GM19438 (cell line): Measurements from ENCODE around the gene MDM4.
A peak's percentile ranks its signal among the peaks of the same experiment; 100 is the strongest.
"Not testable (repeated sequence)": the region's sequence is repeated elsewhere in the genome, so short reads cannot be mapped to it uniquely, and the experiment has no call there.

ENCODE experiments used
- ATAC-seq: cut with Tn5 transposase; IDR thresholded peaks from one replicate; pipeline ENCODE4 v1.9.1; 2021; ENCODE audit warnings: low read depth; ENCODE audit not compliant: unreplicated experiment

The MDM4 gene, protein sequence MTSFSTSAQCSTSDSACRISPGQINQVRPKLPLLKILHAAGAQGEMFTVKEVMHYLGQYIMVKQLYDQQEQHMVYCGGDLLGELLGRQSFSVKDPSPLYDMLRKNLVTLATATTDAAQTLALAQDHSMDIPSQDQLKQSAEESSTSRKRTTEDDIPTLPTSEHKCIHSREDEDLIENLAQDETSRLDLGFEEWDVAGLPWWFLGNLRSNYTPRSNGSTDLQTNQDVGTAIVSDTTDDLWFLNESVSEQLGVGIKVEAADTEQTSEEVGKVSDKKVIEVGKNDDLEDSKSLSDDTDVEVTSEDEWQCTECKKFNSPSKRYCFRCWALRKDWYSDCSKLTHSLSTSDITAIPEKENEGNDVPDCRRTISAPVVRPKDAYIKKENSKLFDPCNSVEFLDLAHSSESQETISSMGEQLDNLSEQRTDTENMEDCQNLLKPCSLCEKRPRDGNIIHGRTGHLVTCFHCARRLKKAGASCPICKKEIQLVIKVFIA

DNA sequence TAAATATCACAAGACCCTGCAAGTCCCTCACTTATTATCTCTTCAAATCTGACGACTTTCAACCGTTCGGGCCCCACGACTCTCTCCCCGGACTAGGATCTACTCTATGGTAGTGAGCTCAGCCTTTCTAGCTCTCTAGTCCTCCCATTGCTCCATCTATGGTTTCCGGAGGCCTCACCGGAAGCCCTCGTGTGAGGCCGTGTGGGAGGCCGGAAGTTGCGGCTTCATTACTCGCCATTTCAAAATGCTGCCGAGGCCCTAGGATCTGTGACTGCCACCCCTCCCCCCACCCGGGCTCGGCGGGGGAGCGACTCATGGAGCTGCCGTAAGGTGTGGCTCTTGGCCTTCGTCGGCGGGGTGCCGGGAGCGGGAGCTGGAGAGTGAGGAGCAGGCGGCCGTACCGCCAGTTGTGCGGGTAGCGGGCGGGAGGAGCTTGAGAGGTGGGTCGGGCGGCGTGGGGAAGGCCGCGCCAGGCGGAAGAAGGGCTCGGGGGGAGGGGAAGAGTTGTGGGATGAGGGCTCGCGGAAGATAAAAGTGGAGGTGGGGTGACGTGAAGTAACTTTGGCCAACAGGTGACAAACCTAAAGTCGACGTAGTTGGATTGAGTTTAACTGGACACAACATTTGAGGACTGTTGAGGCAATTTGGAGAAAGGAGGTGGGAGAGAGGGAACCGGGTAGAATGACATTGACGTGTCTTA lies at the start of gene MDM4:
Gene MDM4 (plus strand): TSS at position 227 of the 700 bp plus-strand sequence. CDS start 9,113 bp downstream, outside the sequence.
- peak; percentile 71 for ATAC-seq

DNA sequence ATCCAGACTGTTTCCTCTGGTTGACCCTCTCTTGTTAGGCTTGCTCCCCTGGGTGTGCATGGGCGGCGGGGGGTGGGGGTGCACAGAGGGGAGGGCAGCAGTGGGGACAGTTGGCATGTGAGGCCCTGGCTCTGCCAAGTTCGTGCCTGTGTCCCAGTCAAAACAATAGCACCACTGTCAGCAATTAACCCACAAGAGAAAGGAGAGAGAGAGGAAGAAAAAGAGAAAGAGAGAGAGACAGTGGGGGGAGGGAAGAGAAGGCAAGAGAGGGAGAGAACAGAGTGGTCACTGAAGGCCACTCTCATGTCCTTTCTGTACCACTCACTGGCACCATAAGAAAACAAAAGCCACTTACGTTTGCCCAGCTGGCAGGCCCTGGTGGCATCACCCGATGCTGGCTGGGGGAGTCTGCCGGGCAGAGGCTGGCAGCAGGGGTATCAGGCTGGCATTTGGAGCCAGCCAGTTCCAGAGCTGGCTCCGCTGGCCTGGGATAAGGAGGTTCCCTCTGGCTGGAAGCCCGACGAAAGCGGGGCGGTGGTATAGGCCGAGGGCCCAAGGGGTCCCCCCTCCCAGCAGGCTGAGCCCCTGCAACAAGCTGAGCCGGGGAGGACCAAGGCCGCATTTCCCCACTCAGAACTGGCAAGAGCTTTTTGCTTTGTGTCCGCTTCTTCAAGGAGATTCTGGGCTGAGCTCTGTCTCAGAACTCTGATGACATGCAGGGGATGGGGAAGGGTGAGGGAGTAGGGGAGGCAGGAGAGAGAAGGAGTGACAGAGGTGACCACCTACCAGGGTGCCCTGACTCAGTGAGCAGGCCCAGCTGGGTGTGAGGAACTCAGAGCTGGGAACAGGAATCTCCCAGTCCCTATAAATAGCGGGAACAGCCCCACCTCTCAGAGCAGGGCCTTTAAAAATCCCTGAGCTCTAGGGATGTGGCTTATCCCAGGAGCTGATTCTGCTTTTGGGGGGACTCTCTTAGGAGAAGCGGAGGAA lies 49.5 kb upstream of the MDM4 start:
- no peak for ATAC-seq

DNA sequence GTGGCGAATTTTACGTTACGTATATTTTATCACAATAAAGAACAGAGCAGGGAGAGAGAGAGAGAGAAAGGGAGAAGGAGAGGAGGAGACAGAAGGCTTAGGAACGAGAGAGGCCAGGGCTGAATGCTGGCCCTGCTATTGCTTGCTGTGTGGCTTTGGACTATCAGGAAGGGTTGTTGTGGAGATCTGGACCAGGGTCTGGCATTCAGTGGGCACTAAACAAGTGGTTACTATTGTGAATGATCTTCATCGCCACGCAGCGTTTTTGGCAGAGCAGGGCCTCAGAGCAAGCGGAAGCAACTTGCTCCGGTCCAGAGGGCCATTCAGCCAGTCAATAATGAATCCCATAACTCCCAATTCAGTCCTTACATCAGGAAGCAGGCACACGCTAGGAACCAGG lies 48.0 kb upstream of the MDM4 start:
- no peak for ATAC-seq

DNA sequence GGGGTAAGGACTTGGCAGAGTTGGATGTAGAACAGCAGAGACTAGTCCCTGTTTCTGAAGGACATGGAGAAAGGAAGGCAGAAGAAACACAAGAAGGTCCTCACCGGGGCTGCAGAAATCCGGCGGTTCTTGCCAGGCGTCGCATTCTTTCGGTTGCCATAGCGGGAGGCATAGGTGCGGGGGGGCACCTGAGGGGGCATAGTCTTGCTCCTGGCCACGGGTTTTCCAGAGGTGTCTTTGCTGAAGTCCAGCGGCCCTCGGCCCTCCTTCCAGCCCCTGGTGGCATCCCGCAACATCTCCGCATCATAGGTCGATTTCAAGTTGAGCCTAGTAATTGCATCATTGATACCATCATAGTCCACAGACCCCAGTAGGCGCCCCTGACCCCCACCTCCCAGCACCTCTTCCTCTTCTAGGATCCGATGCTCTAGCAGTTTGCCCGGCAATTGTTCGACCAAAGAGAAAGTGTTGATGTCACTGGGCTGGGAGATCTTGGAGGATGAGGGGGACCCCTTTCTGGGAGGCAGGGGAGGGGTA lies 47.4 kb upstream of the MDM4 start:
- ATAC-seq: no peak

DNA sequence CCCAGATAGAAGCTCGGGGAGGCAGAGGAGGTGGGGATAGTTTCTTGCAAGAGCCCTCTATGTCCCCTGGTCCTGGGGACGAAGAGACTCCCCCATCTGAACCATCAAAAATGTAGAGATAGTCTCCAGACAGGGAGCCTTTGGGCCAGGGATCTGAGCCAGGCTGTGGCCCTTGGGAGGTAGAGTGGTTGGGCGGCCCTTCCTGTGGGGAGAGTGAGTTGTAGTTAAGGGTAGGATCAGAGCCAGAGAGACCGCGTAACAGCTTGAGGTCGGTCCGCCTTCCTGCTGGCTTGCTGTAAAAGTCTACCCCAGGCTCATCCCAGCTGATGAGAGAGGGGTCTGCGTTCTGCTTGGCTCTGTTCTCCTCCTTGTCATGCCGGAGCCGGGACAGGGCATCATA lies 46.9 kb upstream of the MDM4 start:
- no peak for ATAC-seq

DNA sequence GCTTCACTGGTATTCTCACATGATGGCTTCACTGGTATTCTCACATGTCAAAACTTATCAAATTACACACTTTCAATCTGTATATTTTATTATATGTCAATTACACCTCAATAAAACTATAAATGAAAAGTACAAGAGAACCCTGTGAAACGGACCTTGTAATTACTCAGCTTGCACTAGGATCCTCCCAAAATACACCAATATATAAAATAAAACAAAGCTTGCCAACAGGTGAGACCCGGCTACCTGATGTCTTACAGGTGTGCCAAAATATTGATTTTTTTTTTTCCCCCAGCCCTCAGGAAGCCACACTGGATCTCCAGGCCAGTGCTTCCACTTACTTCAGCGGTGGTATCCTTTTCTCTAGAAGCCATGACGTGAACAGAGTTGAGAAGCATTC lies 44.5 kb upstream of the MDM4 start:
- ATAC-seq: no peak

DNA sequence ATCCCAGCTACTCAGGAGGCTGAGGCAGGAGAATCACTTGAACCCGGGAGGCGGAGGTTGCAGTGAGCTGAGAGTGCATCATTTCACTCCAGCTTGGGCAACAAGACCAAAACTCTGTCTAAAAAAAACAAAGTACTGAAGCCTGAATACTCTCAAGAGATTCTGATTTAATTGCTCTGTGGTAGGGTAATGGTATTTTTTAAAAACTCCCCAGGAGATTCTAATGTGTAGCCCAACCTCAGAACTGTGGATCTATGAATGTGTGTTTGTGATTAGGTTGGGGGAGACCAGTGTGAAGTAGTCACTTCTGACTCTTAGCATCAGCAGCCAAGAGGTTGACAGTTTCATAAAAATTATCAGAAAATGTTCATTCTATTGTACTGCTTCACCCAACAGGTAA lies 43.5 kb upstream of the MDM4 start:
- no peak for ATAC-seq

DNA sequence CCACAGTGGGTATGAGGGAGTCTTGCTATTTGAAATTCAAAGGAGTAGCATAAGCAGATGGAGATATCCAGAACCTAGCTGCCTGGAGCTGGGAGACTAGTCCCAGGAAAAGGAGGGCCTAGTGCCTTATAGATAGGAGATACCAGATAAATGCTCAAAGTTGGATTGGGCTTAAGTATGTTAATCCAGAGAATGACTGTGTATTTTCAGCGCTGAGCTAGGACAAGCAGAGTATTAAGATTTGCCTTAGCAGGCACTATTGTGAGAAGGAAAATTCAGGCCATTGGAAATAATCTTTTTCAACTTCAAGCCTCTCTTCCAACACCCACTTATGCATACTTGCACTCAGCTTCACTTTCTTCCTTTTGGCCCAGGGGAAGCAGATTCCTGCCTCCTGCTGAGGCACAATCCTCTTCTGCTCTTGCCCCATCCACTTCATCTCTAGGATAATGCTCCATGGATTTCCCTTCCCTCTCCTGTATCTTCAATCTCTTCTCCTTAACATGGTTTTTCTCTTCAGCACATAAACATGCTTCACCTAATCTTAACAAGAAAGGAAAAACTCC lies 42.7 kb upstream of the MDM4 start:
- ATAC-seq: no peak

DNA sequence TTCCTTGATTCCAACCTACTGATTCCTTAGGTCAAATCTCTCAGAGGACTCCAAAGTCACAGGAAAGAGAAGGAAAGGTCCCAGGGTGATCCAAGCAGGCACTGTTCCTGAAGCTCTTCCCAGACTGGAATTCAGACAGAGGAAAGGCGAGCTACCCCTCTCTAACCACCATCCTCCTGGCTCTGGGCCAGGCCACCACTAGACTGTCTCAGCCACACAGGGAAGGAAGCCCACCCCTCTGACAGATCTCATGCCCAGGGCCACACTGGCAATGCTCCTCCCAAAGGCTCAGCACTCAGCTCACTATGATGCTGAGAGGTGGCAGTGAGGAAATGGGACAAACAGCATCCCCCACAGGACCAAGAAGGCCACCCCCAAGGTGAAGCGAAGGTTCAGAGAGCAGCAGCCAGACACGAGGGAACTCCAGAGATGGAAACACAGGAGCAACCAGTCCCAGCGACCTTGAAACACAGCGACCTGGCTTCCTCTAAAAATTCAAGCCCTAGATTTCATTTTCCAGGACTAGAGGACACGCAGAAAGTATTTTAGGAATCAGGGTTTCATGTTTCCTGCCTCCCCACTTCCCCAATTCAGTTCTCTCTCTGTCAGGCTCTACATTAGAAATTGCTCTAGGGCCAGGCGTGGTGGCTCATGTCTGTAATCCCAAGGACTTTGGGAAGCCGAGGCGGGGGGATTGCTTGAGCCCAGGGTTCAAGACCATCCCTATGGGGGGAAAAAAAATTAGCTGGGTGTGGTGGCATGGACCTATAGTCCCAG lies 40.4 kb upstream of the MDM4 start:
- no peak for ATAC-seq

DNA sequence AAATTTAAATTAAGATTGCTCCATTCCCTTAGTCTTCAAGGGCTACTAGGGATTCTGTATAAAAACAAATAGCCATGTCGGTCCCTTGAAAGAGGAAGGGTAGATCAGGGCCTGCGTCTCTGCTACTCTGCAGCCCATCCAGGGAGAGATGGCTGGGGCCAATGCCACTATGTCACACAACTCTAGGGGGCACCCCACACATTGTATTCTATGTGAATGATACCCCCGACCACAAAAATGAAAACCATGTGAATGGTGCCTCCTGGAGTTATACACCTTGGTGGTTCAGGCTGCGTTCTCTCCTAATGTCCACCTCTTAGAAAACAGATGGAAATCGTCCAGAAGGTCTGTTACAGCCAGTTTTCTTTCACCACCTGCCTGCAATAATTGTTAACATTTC lies 39.6 kb upstream of the MDM4 start:
- no peak for ATAC-seq

DNA sequence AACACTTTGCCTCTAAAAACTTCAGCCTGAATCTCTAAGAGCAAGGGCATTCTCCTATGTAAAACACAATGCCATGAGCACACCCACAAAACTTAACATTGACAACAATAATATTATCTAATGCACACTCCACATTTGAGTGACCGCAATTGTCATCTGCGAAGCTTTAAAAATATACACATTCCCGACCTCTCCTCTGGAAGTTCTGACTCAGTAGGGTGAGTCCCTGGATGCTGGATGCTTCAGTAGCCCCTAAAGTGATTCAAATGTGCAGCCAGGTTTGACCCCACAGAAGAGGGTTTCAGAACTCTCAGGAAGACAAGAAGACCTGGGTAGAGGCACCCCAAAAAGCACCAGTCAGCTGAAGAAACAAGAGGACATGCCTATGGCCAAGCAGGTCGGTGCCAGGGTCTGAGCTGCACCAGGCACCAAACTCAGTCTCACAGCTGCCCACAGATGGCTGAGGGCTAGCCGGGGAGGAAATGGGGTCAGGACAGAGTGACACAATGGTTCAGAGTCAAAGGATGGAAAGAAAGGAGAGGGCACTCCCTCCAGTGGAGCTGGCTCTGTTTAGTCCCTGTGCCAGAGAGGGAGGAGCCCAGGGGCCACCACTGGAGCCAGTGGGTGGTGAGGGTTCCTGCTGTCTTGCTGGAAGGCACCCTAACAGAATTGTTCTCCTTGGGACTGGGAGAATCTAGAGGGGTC lies 39.0 kb upstream of the MDM4 start:
- ATAC-seq: no peak

DNA sequence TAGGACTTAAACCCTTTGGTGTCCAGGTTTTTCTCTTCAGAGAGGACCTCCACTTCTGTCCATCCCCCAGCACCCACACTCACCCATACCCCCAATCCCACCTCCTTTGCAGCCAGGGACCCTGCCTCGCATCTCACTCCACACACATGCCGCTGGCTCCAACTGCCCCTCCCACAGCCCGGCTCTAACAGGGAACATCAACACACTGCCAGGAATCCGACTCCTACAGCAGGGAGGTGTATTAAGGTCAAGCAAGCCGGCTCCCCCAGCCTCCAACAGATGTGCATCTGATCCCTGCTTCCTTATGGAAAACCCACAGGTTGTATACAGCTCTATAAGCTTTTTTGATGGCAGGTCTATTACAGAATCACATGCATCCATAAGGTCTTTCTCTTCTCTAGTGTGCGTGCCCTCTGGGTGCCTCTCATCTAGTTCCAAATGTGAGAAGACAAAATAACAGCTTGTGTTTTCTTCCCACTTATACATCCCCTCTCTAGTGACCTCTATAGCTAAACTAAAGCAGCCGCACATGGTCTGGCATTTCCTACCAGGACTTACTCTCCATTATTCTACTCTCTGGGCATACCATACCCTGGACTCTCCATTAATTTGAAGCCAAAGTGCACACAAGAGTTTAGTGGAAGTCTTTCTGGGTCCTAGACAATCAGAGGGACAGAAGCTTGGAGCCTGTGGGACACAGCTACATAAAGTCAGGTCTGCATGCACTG lies 37.9 kb upstream of the MDM4 start:
- no peak for ATAC-seq

DNA sequence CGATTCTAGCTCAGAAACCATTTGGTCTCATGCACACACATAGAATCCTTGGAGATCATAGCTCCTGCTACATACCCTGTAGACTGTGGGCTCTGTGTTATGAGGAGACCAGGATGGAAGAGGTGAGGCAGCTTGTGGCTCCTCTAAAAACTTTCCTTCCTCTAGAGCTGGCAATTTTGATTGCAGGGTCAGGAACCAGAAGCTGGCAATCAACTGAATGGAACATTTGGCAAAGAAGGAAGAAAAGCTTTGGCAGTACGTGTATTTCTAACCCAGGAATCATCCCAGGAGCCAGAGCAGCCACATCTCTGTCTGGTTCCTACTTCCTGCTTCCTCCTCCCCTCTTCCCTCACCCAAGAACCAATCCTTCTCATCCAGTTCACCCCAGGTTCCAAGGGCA lies 37.3 kb upstream of the MDM4 start:
- no peak for ATAC-seq

DNA sequence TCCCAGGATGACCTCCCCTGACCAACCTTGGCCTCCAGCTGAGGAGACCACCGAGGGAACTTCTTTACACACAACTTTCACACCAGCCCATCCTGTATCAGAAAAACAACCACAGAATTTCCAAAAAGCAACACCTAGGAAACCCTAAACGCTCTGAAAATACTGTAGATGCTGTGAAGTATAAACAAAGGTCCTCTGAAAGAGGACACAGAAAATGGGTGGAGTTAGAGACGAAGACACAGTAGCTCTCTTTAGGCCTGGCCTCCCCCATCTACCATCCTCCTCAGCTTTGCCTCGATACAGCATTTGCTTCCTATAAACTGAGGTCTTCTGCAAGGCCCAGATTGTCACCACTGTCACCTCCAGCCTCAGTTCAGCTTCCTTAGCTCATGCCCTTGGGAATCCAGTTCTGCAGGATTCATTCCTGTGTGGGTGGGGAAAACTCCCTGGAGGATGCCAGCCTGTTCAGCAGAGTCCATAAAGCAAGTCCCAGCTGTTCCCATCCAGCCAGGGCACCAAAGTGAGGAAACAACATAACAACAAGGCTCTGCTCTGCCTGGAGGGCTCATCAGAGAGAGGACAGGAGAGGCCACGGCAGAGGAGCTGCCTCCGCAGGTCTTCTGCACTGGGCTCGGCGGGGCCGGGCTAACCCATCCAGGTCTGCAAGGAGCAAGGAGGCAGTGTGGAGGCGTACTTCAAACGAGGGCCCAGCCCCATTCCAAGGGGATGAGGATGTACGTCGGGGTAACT lies 36.6 kb upstream of the MDM4 start:
- ATAC-seq: no peak

DNA sequence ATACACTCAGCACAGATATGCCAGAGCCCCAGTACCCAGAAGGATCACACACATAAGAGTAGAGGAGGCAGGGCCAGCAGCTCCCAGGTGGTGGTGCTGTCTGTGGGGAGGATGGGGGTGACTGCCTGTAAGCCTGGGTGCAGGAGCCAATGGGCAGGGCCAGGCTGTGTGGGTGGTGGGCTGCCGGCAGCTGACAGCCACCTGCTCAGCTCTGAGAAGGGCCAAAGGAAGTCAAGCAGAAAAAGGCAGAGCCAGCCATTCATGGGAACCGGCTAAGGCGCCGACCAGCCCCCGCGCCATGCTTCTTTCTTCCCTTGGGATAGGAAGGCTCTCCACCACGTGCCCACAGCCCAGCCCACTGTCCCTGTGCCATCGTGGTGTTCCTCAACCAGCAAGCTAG lies 35.7 kb upstream of the MDM4 start:
- peak; percentile 52 for ATAC-seq

DNA sequence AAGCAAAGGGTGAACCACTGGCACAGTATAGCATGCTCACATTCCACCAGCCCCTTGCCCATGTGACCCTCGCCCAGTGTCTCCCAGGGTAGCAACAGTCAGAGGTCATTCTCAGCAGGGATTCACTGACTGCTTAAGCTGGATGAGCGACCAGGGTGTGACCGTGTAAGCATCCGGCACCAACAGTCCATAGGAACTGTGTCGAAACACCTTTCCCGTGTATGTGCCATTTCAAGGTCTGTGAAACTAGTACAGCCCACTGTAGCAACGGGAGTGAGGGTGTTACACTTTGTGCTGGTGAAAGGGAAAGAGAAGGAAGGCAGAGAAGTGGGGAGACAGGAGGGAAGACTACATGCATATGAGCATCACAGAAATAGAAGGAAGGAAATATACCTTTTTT lies 32.4 kb upstream of the MDM4 start:
- ATAC-seq: no peak

DNA sequence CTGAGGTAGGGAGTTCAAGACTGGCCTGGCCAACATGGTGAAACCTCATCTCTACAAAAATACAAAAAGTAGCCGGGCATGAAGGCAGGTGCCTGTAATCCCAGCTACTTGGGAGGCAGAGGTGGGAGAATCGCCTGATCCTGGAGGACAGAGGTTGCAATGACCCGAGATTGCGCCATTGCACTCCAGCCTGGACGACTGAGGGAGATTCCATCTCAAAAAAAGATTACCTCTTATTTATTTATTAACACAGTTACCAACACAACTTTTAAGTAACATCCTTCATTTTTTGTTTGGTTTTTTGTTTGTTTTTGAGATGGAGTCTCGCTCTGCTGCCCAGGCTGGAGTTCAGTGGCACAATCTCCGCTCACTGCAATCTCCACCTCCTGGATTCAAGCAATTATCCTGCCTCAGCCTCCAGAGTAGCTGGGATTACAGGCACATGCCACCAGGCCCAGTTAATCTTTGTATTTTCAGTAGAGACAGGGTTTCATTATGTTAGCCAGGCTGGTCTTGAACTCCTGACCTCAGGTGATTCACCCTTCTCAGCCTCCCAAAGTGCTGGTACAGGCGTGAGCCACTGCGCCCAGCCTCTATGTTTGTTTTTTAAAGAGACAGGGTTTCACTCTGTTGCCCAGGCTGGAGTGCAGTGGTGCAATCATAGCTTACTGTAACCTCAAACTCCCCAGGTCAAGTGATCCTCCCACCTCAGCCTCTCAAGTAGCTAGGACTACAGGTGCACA lies 29.5 kb upstream of the MDM4 start:
- not testable (repeated sequence) for ATAC-seq
